ENCODE data around the gene UBR1. TPM values are rescaled to one million over a fixed set of nuclear protein-coding genes. Genes with fewer than 3 reads are reported as not detected.

Gene UBR1
- polyA plus RNA-seq, 2 of the 4 experiments (the other 2 are of a cell fraction) = 5.8 to 10.5 TPM

DNA sequence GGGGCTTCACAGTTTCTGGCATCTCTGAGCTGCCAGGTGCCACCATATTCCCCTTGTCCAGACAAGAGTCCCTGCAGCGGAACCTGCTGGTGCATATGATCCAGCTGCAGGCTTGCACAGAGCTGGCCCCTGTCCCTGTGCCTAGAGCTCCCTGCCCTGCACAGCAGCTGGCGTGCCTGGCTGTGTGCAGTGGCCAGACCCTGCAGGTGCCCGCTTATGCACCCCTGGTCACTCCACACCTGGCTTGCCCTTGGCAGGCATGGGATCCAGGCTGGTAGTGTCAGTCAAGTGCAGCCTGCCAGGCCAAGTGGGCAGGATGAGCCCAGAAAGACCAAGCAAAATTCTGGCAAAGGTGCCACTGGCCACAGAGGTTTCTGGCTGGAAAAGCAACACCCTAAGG lies 96.6 kb downstream of the UBR1 start (continued):
- no peak for TF ChIP-seq NR3C1 (IDR thresholded peaks at IDR 0.05)

DNA sequence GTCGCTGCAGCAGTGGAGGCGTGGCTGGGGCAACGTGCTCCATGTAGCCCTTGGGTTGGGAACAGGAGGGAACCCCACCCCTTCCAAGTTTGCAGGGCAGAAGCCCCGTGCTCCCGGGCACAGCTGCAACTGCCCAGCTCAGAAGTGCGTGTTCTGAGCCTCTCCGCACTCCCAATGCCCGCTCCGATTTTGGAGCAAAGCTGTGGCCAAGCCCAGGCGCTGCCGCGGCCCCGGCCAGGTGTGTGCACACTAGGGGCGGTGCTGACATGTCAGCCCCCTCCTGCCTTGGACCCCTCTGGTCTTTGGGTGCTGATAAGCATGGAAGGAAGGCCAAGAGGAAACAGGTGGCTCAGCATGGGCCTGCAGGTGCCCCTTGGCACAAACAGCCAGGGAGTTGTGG lies 97.7 kb downstream of the UBR1 start:
- FAIRE-seq = no peak
- POLR2A ChIA-PET = no interaction called here
- WGBS (ENCODE audit: missing lambda C conversion rate) = 79% methylated on average over 3 of the region's 14 CpGs
- H3K4me2 ChIP-seq = no peak overlapping the region
- no peak for TF ChIP-seq FOSL2 (IDR thresholded peaks at IDR 0.05)
- no peak for TF ChIP-seq FOSL2 (CRISPR knock-in tag; IDR thresholded peaks at IDR 0.05)
- TF ChIP-seq, protein P1, sequence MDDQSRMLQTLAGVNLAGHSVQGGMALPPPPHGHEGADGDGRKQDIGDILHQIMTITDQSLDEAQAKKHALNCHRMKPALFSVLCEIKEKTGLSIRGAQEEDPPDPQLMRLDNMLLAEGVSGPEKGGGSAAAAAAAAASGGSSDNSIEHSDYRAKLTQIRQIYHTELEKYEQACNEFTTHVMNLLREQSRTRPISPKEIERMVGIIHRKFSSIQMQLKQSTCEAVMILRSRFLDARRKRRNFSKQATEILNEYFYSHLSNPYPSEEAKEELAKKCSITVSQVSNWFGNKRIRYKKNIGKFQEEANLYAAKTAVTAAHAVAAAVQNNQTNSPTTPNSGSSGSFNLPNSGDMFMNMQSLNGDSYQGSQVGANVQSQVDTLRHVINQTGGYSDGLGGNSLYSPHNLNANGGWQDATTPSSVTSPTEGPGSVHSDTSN (IDR thresholded peaks at IDR 0.05) = no peak
- no peak for TF ChIP-seq RFX5 (IDR thresholded peaks at IDR 0.05)
- no peak for TF ChIP-seq ZC3H11A (IDR thresholded peaks at IDR 0.05)
- TF ChIP-seq, protein P2, sequence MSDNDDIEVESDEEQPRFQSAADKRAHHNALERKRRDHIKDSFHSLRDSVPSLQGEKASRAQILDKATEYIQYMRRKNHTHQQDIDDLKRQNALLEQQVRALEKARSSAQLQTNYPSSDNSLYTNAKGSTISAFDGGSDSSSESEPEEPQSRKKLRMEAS (IDR thresholded peaks at IDR 0.05) = no peak
- TF ChIP-seq SREBF2 (IDR thresholded peaks at IDR 0.05) = no peak
- TF ChIP-seq HOXA7 (CRISPR knock-in tag; IDR thresholded peaks at IDR 0.05) = no peak
- no peak for TF ChIP-seq JUN (IDR thresholded peaks at IDR 0.05)
- TF ChIP-seq, protein P3, sequence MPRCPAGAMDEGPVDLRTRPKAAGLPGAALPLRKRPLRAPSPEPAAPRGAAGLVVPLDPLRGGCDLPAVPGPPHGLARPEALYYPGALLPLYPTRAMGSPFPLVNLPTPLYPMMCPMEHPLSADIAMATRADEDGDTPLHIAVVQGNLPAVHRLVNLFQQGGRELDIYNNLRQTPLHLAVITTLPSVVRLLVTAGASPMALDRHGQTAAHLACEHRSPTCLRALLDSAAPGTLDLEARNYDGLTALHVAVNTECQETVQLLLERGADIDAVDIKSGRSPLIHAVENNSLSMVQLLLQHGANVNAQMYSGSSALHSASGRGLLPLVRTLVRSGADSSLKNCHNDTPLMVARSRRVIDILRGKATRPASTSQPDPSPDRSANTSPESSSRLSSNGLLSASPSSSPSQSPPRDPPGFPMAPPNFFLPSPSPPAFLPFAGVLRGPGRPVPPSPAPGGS (IDR thresholded peaks at IDR 0.05) = no peak
- TF ChIP-seq ZFP36 (IDR thresholded peaks at IDR 0.05; ENCODE audit: borderline replicate concordance, partially characterized antibody) = no peak
- TF ChIP-seq SMC3 (IDR thresholded peaks at IDR 0.05) = no peak
- DNase-seq (ENCODE audit: low read depth in 1 of 2, low spot score in 1 of 2) = no peak
- H3K27ac ChIP-seq = no peak overlapping the region
- H3K4me1 ChIP-seq = no peaks in the 10 kb centered on the region
- no peaks in the 10 kb centered on the region for H3K9me3 ChIP-seq
- CTCF ChIA-PET = no interaction called here
- H3K4me3 ChIP-seq = no peak overlapping the region
- no peak for ATAC-seq

DNA sequence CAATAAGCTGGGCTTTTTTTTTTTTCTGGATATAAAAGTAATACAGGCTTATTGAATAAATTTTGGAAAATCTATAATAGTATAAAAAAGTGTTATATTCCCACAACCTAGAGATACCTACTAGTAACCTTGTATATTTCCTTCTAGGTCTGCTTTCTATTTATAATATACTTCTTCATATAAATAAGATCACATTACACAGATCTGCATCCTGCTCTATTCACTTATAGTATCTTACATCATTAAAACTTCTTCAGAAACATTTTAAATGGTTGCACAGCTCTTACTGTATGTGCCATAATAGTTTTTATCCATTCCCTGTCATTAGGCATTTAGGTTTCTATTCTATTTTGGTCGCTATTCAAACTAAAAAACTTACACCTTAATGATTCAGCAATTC lies 98.3 kb downstream of the UBR1 start:
- ChIA-PET POLR2A (no interaction called here), CTCF (no interaction called here)
- TF ChIP-seq TP53 (CRISPR knock-in tag; IDR thresholded peaks at IDR 0.05) = no peak
- Histone ChIP-seq H3K4me2 (no peak overlapping the region), H3K4me3 (no peak overlapping the region), H3K9me3 (no peaks in the 10 kb centered on the region), H3K4me1 (no peaks in the 10 kb centered on the region), H3K27ac (no peak overlapping the region)
- no peak for DNase-seq (ENCODE audit: low read depth in 1 of 2, low spot score in 1 of 2)
- no peak for ATAC-seq
- FAIRE-seq = no peak
- WGBS (ENCODE audit: missing lambda C conversion rate) = 79% methylated on average over 1 of the region's 1 CpG

DNA sequence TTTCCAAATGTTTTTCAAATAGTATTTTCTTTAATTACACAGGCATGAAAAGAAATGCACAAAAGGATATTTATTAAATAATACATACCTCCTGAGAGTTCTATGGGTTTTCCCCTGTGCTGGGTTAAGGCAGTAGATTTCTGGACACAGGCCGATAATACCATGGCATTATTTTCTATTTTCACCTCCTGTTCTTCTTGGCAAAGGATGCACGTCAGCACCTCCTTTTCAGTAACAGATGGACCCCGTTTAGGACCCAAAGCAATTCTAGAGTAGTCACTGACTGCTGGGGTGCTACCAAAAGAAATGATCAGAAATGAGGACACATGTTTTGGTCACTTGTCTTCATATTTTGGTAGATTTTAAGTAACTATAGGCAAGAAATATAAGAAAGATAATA lies 98.8 kb downstream of the UBR1 start:
- POLR2A ChIA-PET = no interaction called here
- no peak for ATAC-seq
- H3K4me1 ChIP-seq = no peaks in the 10 kb centered on the region
- H3K4me3 ChIP-seq = no peak overlapping the region
- WGBS (ENCODE audit: missing lambda C conversion rate) = 91% methylated on average over 3 of the region's 3 CpGs
- no peak overlapping the region for H3K4me2 ChIP-seq
- FAIRE-seq = no peak
- CTCF ChIA-PET = no interaction called here
- H3K27ac ChIP-seq = no peak overlapping the region
- DNase-seq (ENCODE audit: low read depth in 1 of 2, low spot score in 1 of 2) = no peak
- H3K9me3 ChIP-seq = no peaks in the 10 kb centered on the region
- TF ChIP-seq FOSB (CRISPR knock-in tag; IDR thresholded peaks at IDR 0.05) (no peak), MYC (IDR thresholded peaks at IDR 0.05; ENCODE audit: borderline replicate concordance, low read length) (no peak), ZFP36 (IDR thresholded peaks at IDR 0.05; ENCODE audit: borderline replicate concordance, partially characterized antibody) (no peak), CBX8 (IDR thresholded peaks at IDR 0.05) (no peak), POLR2A (IDR thresholded peaks at IDR 0.05; ENCODE audit: low read length) (no peak), HEYL (CRISPR knock-in tag; IDR thresholded peaks at IDR 0.05) (no peak), RNF2 (IDR thresholded peaks at IDR 0.05; ENCODE audit: borderline replicate concordance, low read depth) (no peak), NPAS2 (CRISPR knock-in tag; IDR thresholded peaks at IDR 0.05; ENCODE audit: borderline replicate concordance) (no peak), HDAC2 (IDR thresholded peaks at IDR 0.05) (no peak), JUNB (IDR thresholded peaks at IDR 0.05) (no peak), NFE2L2 (conservative IDR thresholded peaks at IDR 0.05; ENCODE audit: low read length) (no peak), ZC3H11A (IDR thresholded peaks at IDR 0.05) (no peak), ZSCAN20 (CRISPR knock-in tag; IDR thresholded peaks at IDR 0.05) (no peak), RARB (CRISPR knock-in tag; IDR thresholded peaks at IDR 0.05) (no peak)
- TF ChIP-seq, protein P4, sequence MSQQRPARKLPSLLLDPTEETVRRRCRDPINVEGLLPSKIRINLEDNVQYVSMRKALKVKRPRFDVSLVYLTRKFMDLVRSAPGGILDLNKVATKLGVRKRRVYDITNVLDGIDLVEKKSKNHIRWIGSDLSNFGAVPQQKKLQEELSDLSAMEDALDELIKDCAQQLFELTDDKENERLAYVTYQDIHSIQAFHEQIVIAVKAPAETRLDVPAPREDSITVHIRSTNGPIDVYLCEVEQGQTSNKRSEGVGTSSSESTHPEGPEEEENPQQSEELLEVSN (IDR thresholded peaks at IDR 0.05; ENCODE audit: borderline replicate concordance, low read depth) = no peak
- TF ChIP-seq, protein P5, sequence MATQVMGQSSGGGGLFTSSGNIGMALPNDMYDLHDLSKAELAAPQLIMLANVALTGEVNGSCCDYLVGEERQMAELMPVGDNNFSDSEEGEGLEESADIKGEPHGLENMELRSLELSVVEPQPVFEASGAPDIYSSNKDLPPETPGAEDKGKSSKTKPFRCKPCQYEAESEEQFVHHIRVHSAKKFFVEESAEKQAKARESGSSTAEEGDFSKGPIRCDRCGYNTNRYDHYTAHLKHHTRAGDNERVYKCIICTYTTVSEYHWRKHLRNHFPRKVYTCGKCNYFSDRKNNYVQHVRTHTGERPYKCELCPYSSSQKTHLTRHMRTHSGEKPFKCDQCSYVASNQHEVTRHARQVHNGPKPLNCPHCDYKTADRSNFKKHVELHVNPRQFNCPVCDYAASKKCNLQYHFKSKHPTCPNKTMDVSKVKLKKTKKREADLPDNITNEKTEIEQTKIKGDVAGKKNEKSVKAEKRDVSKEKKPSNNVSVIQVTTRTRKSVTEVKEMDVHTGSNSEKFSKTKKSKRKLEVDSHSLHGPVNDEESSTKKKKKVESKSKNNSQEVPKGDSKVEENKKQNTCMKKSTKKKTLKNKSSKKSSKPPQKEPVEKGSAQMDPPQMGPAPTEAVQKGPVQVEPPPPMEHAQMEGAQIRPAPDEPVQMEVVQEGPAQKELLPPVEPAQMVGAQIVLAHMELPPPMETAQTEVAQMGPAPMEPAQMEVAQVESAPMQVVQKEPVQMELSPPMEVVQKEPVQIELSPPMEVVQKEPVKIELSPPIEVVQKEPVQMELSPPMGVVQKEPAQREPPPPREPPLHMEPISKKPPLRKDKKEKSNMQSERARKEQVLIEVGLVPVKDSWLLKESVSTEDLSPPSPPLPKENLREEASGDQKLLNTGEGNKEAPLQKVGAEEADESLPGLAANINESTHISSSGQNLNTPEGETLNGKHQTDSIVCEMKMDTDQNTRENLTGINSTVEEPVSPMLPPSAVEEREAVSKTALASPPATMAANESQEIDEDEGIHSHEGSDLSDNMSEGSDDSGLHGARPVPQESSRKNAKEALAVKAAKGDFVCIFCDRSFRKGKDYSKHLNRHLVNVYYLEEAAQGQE (IDR thresholded peaks at IDR 0.05) = no peak
